ENCODE data around the gene WNK1. TPM values are rescaled to one million over a fixed set of nuclear protein-coding genes. Genes with fewer than 3 reads are reported as not detected.

Gene WNK1
- total and polyA plus RNA-seq, 12 donors: 43.5 to 408 (median 304) TPM

DNA sequence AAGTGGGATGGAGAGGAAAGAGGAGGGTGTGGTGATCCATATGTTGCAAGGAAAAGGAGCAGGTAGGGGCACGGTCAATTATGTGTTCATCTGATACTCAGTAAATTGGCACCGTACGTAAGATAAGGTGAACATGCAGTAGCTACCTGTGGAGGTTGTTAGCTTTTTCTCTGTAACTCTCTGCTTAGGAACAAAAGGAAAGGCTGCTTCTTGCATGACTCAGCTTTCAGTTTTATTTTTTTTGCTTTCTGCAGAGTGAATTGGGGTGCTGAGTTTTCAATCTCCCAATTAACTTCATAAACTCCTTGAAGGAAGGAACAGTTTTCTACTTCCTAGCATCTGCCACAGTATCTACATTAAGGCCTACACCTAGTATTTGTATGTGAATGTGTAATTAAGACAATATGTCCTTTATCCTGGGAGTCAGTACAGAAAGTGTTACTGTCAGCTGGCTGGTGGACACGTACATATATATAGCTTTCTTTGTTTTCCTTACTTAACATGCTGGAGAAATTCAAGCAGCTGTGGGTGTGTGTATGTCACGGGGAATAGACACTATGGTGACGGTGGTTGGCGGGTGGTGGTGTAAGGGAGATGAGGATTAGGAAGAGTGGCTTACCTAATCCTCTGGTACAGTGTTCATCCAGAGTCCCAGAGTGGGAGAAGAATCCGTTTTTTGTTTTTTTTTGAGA lies 40.1 kb upstream of the WNK1 start:
- no peaks in the 10 kb centered on the region for H3K9me3 ChIP-seq
- WGBS, 2 donors: 53 to 57% methylated on average over 8 of the region's 8 CpGs
- intact Hi-C loops (cut with DNase I): loop anchor here in 1 of 10 donors (10.0 kb wide), 1 partner anchor 138 kb away; no protein-coding TSS in a partner anchor
- H3K4me3 ChIP-seq: no peak overlapping the region
- no peaks in the 10 kb centered on the region for H3K36me3 ChIP-seq
- DNase-seq (no peak), ATAC-seq (peak in 1 of 8 donors; percentile 7)
- H3K27me3 ChIP-seq: no peaks in the 10 kb centered on the region
- no peak for TF ChIP-seq CTCF (IDR thresholded peaks at IDR 0.05)
- H3K27ac ChIP-seq: peak overlapping the region in 8 of 10 donors; percentile 40 to 92 (median 70)
- H3K4me1 ChIP-seq: peaks cover 0 to 26% (median 6%) of the 10 kb centered on the region in 9 donors

DNA sequence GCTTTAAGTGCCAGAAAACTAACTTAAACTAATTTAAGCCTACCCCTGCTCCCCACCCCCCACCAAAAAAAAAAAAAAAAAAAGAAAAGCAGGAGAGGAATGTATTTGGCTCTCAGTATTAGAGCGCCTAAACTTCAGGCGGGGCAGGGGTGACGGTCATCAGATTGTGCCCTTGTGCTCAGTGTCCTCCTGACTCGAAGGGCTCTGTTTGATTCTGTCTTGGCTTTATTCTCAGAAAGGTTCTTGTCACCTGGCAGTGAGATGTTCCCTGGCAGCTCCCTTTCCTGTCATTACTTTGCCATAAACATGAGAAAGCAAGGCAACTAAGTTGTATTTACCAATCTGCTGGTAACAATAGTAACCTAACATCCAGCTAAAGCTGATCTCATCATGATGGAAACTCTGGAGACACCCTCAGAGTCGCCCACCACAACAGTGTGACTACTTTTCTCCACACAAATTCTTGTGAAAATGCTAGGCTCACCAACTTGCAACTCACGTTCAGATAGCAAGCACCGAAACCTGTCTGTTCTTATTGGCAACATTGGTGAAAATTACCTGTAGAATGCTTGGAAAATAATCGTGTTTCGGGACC lies 39.0 kb upstream of the WNK1 start:
- no peaks in the 10 kb centered on the region for H3K9me3 ChIP-seq
- WGBS, 2 donors: 58 to 67% methylated on average over 9 of the region's 9 CpGs
- intact Hi-C loops (cut with DNase I): loop anchor here in 1 of 10 donors (10.0 kb wide), 1 partner anchor 139 kb away; no protein-coding TSS in a partner anchor
- H3K4me1 ChIP-seq: peaks cover 0 to 35% (median 11%) of the 10 kb centered on the region in 9 donors
- DNase-seq (no peak), ATAC-seq (peak in 4 of 8 donors; percentile 23 to 59 (median 34))
- H3K27ac ChIP-seq: peak overlapping the region; percentile 18 to 92 (median 70)
- no peak overlapping the region for H3K4me3 ChIP-seq
- TF ChIP-seq CTCF (IDR thresholded peaks at IDR 0.05): no peak
- no peaks in the 10 kb centered on the region for H3K27me3 ChIP-seq
- H3K36me3 ChIP-seq: no peaks in the 10 kb centered on the region

- ATAC-seq (peak; percentile 56 to 89 (median 76)), DNase-seq (peak in 1 of 2 donors; percentile 66)
- H3K27ac ChIP-seq: peak overlapping the region; percentile 64 to 92 (median 88)
- 23 to 24% methylated on average over 4 of the region's 4 CpGs for WGBS, 2 donors
- H3K36me3 ChIP-seq: no peaks in the 10 kb centered on the region
- intact Hi-C loops (cut with DNase I): loop anchor here in 1 of 10 donors (5.0 to 10.0 kb wide), 3 partner anchors 36 to 142 kb away; partner anchors contain the start of gene WNK1
- peaks cover 0 to 43% (median 20%) of the 10 kb centered on the region in 9 donors for H3K4me1 ChIP-seq
- no peaks in the 10 kb centered on the region for H3K27me3 ChIP-seq
- TF ChIP-seq CTCF (IDR thresholded peaks at IDR 0.05): no peak
- H3K4me3 ChIP-seq: peak overlapping the region in 4 of 10 donors; percentile 17 to 32 (median 23)
- H3K9me3 ChIP-seq: no peaks in the 10 kb centered on the region
Measured at GRCh38 chr12:716506-716905, 35.9 kb upstream of the WNK1 start.

DNA sequence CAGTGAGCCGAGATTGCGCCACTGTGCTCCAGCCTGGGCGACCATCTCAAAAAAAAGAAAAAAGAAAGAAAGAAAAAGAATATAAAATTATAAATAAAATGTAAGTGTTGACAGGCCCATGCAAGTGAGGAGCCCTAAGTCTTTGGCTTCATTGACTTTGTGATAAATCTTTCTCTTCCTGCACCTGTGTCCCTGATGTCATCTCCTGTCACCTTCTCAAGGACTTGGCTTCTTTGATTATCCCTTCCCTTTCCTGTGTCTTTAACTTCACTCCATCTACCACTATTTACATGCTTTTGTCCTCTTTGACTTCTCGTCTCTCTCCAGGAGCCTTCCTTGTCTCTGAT lies 33.6 kb upstream of the WNK1 start:
- no peak for ATAC-seq
- TF ChIP-seq CTCF (IDR thresholded peaks at IDR 0.05): no peak
- 80 to 82% methylated on average over 4 of the region's 4 CpGs for WGBS, 2 donors
- peak overlapping the region; percentile 57 to 92 (median 88) for H3K27ac ChIP-seq
- intact Hi-C loops (cut with DNase I): loop anchor here in 1 of 10 donors (5.0 to 10.0 kb wide), 3 partner anchors 34 to 144 kb away; partner anchors contain the start of gene WNK1
- no peak for DNase-seq
- H3K4me1 ChIP-seq: peaks cover 0 to 25% (median 13%) of the 10 kb centered on the region in 9 donors
- peak overlapping the region in 2 of 10 donors; percentile 6 to 24 for H3K4me3 ChIP-seq
- no peaks in the 10 kb centered on the region for H3K27me3 ChIP-seq
- no peaks in the 10 kb centered on the region for H3K9me3 ChIP-seq
- H3K36me3 ChIP-seq: no peaks in the 10 kb centered on the region
